Mesenchymal stem cell (in vitro differentiated cells and primary cell): ENCODE measurements around the gene ERC2.
A peak's percentile ranks its signal among the peaks of the same experiment; 100 is the strongest.

ENCODE experiments used
- DNase-seq: peaks from one replicate; pipeline ENCODE4 v3.0.0-alpha.2; 2013
- H2AFZ ChIP-seq: one replicate; pipeline ENCODE4 v1.6.1; 2013; ENCODE audit warnings: low read depth, mild to moderate bottlenecking, control low read depth, inconsistent platforms, low read length, moderate library complexity
- H2AK5ac ChIP-seq: 2 replicates; pipeline ENCODE4 v1.6.1; 2013; ENCODE audit warnings: low read length, moderate library complexity, mild to moderate bottlenecking, inconsistent platforms; ENCODE audit not compliant: severe bottlenecking
- H2BK120ac ChIP-seq: one replicate; pipeline ENCODE4 v1.6.1; 2013; ENCODE audit warnings: low read depth, mild to moderate bottlenecking, inconsistent platforms, low read length, moderate library complexity
- H2BK12ac ChIP-seq, 2 experiments: one replicate each; pipeline ENCODE4 v1.6.1; 2013; ENCODE audit warnings: inconsistent platforms in 2 of 2, low read length in 2 of 2, mild to moderate bottlenecking in 2 of 2, moderate library complexity in 2 of 2, control low read depth in 1 of 2
- H2BK15ac ChIP-seq: one replicate; pipeline ENCODE4 v1.6.1; 2013; ENCODE audit warnings: mild to moderate bottlenecking, low read depth, inconsistent platforms; ENCODE audit not compliant: poor library complexity, severe bottlenecking
- H2BK5ac ChIP-seq: 2 replicates; pipeline ENCODE4 v1.6.1; 2013; ENCODE audit warnings: low read depth, mild to moderate bottlenecking, low read length, control low read depth, inconsistent platforms; ENCODE audit not compliant: poor library complexity, severe bottlenecking
- H3K14ac ChIP-seq, 2 experiments: one replicate each; pipeline ENCODE4 v1.6.1; 2013; ENCODE audit warnings: inconsistent platforms in 2 of 2, low read length in 2 of 2, control low read depth in 1 of 2, mild to moderate bottlenecking in 1 of 2, moderate library complexity in 1 of 2
- H3K18ac ChIP-seq, 2 experiments: one replicate each; pipeline ENCODE4 v1.6.1; 2013; ENCODE audit warnings: inconsistent platforms in 2 of 2, low read length in 2 of 2, control low read depth in 1 of 2, low read depth in 1 of 2, mild to moderate bottlenecking in 1 of 2
- H3K23ac ChIP-seq, 2 experiments: one replicate each; pipeline ENCODE4 v1.6.1; 2013; ENCODE audit warnings: inconsistent platforms in 2 of 2, low read length in 2 of 2, mild to moderate bottlenecking in 2 of 2, moderate library complexity in 2 of 2, control low read depth in 1 of 2
- H3K27ac ChIP-seq: 2 replicates; pipeline ENCODE4 v1.5.1; 2013; ENCODE audit warnings: mild to moderate bottlenecking, moderate library complexity, low read length, control low read depth, inconsistent platforms; ENCODE audit not compliant: poor library complexity, severe bottlenecking
- H3K27me3 ChIP-seq, 2 experiments: 2 replicates each; pipeline versions ENCODE4 v1.6.1 to v1.7.0; 2013; ENCODE audit warnings: low read length in 2 of 2, mild to moderate bottlenecking in 2 of 2, moderate library complexity in 2 of 2, control low read depth in 1 of 2, inconsistent platforms in 1 of 2; ENCODE audit not compliant: control insufficient read depth in 1 of 2, insufficient read depth in 1 of 2
- H3K36me3 ChIP-seq, 2 experiments: 2 replicates each; pipeline versions ENCODE4 v1.6.1 to v1.7.0; 2013; ENCODE audit warnings: low read length in 2 of 2, control low read depth in 1 of 2, inconsistent platforms in 1 of 2, low read depth in 1 of 2, mild to moderate bottlenecking in 1 of 2; ENCODE audit not compliant: insufficient read depth in 2 of 2, control insufficient read depth in 1 of 2
- H3K4ac ChIP-seq, 2 experiments: one replicate each; pipeline ENCODE4 v1.6.1; 2013; ENCODE audit warnings: inconsistent platforms in 2 of 2, low read length in 2 of 2, mild to moderate bottlenecking in 2 of 2, moderate library complexity in 2 of 2, control low read depth in 1 of 2, low read depth in 1 of 2
- H3K4me1 ChIP-seq: 2 replicates; pipeline ENCODE4 v1.6.1; 2013; ENCODE audit warnings: low read depth, low read length, control low read depth; ENCODE audit not compliant: control insufficient read depth, insufficient read depth
- H3K4me2 ChIP-seq: 2 replicates; pipeline ENCODE4 v1.6.1; 2013; ENCODE audit warnings: low read length, mild to moderate bottlenecking, inconsistent platforms; ENCODE audit not compliant: poor library complexity, severe bottlenecking
- H3K4me3 ChIP-seq, 2 experiments: 2 replicates each; pipeline versions ENCODE4 v1.5.1 to v1.7.0; 2013; ENCODE audit warnings: low read length in 2 of 2, mild to moderate bottlenecking in 2 of 2, control low read depth in 1 of 2, low read depth in 1 of 2; ENCODE audit not compliant: insufficient read depth in 1 of 2
- H3K79me1 ChIP-seq: replicated peaks from 2 replicates; pipeline ENCODE4 v1.6.1; 2013; ENCODE audit warnings: mild to moderate bottlenecking, control low read depth, low read length, inconsistent platforms; ENCODE audit not compliant: poor library complexity, severe bottlenecking
- H3K9ac ChIP-seq: 2 replicates; pipeline ENCODE4 v1.7.0; 2013; ENCODE audit warnings: mild to moderate bottlenecking, low read length, moderate library complexity
- H3K9me3 ChIP-seq: 2 replicates; pipeline ENCODE4 v1.7.0; 2013; ENCODE audit warnings: mild to moderate bottlenecking, low read length; ENCODE audit not compliant: control insufficient read depth
- H4K8ac ChIP-seq: one replicate; pipeline ENCODE4 v1.6.1; 2013; ENCODE audit warnings: inconsistent platforms, mild to moderate bottlenecking, low read length, moderate library complexity
- H4K91ac ChIP-seq: one replicate; pipeline ENCODE4 v1.6.1; 2013; ENCODE audit warnings: mild to moderate bottlenecking, low read length, inconsistent platforms
- WGBS: methylation state at CpG from one replicate; pipeline ENCODE4 v1.1.7; 2013; ENCODE audit warnings: mixed read lengths; 5-methylcytosine and 5-hydroxymethylcytosine counted together

ERC2 gene

GRCh38 chr3:55518451-55518850 lies 949.8 kb downstream of the ERC2 start:
- no peak overlapping the region for H2BK120ac ChIP-seq
- H3K27me3 ChIP-seq: peaks cover 9 to 50% of the 10 kb centered on the region in 2 experiments
- no peak overlapping the region for H3K4me2 ChIP-seq
- no peak overlapping the region for H2AK5ac ChIP-seq
- H3K18ac ChIP-seq: no peak overlapping the region
- no peak overlapping the region for H3K23ac ChIP-seq
- H3K36me3 ChIP-seq: no peaks in the 10 kb centered on the region
- no peaks in the 10 kb centered on the region for H3K79me1 ChIP-seq
- H2BK5ac ChIP-seq: no peak overlapping the region
- 40% methylated on average over 4 of the region's 6 CpGs for WGBS
- H3K4me3 ChIP-seq: no peak overlapping the region
- no peaks in the 10 kb centered on the region for H3K9me3 ChIP-seq
- H3K9ac ChIP-seq: no peak overlapping the region
- DNase-seq: no peak
- H2BK12ac ChIP-seq: no peak overlapping the region
- H2BK15ac ChIP-seq: no peak overlapping the region
- no peak overlapping the region for H3K14ac ChIP-seq
- H4K91ac ChIP-seq: no peak overlapping the region
- H3K4ac ChIP-seq: no peak overlapping the region
- H4K8ac ChIP-seq: no peak overlapping the region
- no peak overlapping the region for H3K27ac ChIP-seq
- H2AFZ ChIP-seq: no peak overlapping the region
- peaks cover 18% of the 10 kb centered on the region for H3K4me1 ChIP-seq

- H3K36me3 ChIP-seq: no peaks in the 10 kb centered on the region
- no peak overlapping the region for H3K4me3 ChIP-seq
- H4K91ac ChIP-seq: no peak overlapping the region
- H2AFZ ChIP-seq: no peak overlapping the region
- no peaks in the 10 kb centered on the region for H3K79me1 ChIP-seq
- no peak overlapping the region for H2BK12ac ChIP-seq
- WGBS: 80% methylated on average over 10 of the region's 10 CpGs
- no peak for DNase-seq
- H3K27ac ChIP-seq: no peak overlapping the region
- no peak overlapping the region for H2BK15ac ChIP-seq
- H4K8ac ChIP-seq: no peak overlapping the region
- H3K9ac ChIP-seq: no peak overlapping the region
- H3K23ac ChIP-seq: no peak overlapping the region
- peak overlapping the region; percentile 32 for H2AK5ac ChIP-seq
- peaks cover 17% of the 10 kb centered on the region for H3K4me1 ChIP-seq
- no peak overlapping the region for H3K18ac ChIP-seq
- H3K9me3 ChIP-seq: no peaks in the 10 kb centered on the region
- H2BK5ac ChIP-seq: no peak overlapping the region
- H3K27me3 ChIP-seq: peaks cover 9 to 39% of the 10 kb centered on the region in 2 experiments
- no peak overlapping the region for H2BK120ac ChIP-seq
- H3K4me2 ChIP-seq: no peak overlapping the region
- no peak overlapping the region for H3K14ac ChIP-seq
- H3K4ac ChIP-seq: no peak overlapping the region
Observed at GRCh38 chr3:55516392-55517030, 951.8 kb downstream of the ERC2 start.

GRCh38 chr3:55515550-55516246 lies 952.6 kb downstream of the ERC2 start:
- H3K4me1 ChIP-seq: peaks cover 13% of the 10 kb centered on the region
- H2BK5ac ChIP-seq: no peak overlapping the region
- H3K23ac ChIP-seq: no peak overlapping the region
- H3K9me3 ChIP-seq: no peaks in the 10 kb centered on the region
- DNase-seq: no peak
- H3K4me3 ChIP-seq: no peak overlapping the region
- no peak overlapping the region for H2BK120ac ChIP-seq
- H3K27me3 ChIP-seq: peaks cover 9 to 32% of the 10 kb centered on the region in 2 experiments
- H3K27ac ChIP-seq: no peak overlapping the region
- peak overlapping the region; percentile 5 for H3K4me2 ChIP-seq
- no peak overlapping the region for H4K91ac ChIP-seq
- peak overlapping the region; percentile 43 for H2AFZ ChIP-seq
- no peak overlapping the region for H2AK5ac ChIP-seq
- 64% methylated on average over 10 of the region's 14 CpGs for WGBS
- H4K8ac ChIP-seq: no peak overlapping the region
- H3K36me3 ChIP-seq: no peaks in the 10 kb centered on the region
- H3K9ac ChIP-seq: no peak overlapping the region
- no peak overlapping the region for H3K14ac ChIP-seq
- no peak overlapping the region for H3K18ac ChIP-seq
- no peak overlapping the region for H3K4ac ChIP-seq
- peak overlapping the region in 1 of 2 experiments; percentile 29 for H2BK12ac ChIP-seq
- no peak overlapping the region for H2BK15ac ChIP-seq
- no peaks in the 10 kb centered on the region for H3K79me1 ChIP-seq

GRCh38 chr3:55514962-55515361 lies 953.3 kb downstream of the ERC2 start:
- WGBS: no CpG with 5 or more reads among the region's 3 CpGs
- H2AFZ ChIP-seq: no peak overlapping the region
- H3K18ac ChIP-seq: no peak overlapping the region
- no peak overlapping the region for H2BK5ac ChIP-seq
- H3K9me3 ChIP-seq: no peaks in the 10 kb centered on the region
- H3K23ac ChIP-seq: no peak overlapping the region
- H3K27ac ChIP-seq: no peak overlapping the region
- peaks cover 13% of the 10 kb centered on the region for H3K4me1 ChIP-seq
- H3K36me3 ChIP-seq: no peaks in the 10 kb centered on the region
- H4K91ac ChIP-seq: no peak overlapping the region
- no peak overlapping the region for H3K9ac ChIP-seq
- no peak overlapping the region for H3K4ac ChIP-seq
- no peak overlapping the region for H2BK15ac ChIP-seq
- H3K79me1 ChIP-seq: no peaks in the 10 kb centered on the region
- no peak overlapping the region for H2AK5ac ChIP-seq
- no peak overlapping the region for H2BK12ac ChIP-seq
- DNase-seq: no peak
- no peak overlapping the region for H3K4me2 ChIP-seq
- no peak overlapping the region for H3K4me3 ChIP-seq
- no peak overlapping the region for H2BK120ac ChIP-seq
- H4K8ac ChIP-seq: no peak overlapping the region
- peaks cover 9 to 32% of the 10 kb centered on the region in 2 experiments for H3K27me3 ChIP-seq
- H3K14ac ChIP-seq: no peak overlapping the region
